GM18519 (cell line): ENCODE results near the gene SERPINB13.
A peak's percentile ranks its signal among the peaks of the same experiment; 100 is the strongest.
"Not testable (repeated sequence)": the region's sequence is repeated elsewhere in the genome, so short reads cannot be mapped to it uniquely, and the experiment has no call there.

Experiments used
- ATAC-seq: cut with Tn5 transposase; IDR thresholded peaks from one replicate; pipeline ENCODE4 v1.9.1; 2021; ENCODE audit warnings: mild to moderate bottlenecking, moderate library complexity; ENCODE audit not compliant: unreplicated experiment, low FRiP score

The SERPINB13 gene

DNA sequence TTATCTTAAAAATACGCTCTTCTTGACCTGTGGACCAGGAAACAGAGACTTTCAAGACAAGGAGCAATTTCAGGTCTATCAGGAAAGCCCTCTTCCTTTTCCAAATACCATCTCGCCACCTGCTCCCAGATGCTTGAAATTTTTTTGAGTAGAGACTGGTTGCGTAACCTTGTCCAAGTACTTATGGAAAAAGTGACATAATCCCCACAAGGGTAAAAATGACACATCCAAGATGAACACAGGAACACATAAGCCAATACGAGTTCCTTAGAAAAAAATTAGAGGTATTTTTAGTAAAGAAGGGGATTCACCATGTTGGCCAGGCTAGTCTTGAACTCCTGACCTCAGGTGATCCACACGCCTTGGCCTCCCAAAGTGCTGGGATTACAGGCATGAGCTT lies 1.8 kb downstream of the SERPINB13 start:
- no peak for ATAC-seq

DNA sequence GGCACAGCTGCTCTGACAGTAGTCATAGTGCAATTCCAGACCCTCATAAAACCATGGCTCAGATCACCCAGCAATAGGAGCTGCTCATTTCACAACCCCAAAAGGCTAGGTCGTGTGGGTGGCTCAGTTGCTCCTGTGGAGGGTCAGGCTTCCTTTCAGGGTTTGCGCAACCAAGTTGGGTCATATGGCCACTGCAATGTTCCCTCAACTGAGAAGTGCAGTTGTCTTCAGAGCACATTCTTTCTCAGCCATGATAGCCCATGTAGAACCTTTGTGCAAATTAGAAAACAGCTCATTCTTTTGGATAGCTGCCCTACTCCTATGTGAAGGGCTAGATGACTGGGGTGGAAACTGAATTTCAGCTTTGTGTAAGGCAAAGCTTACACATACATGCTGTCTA lies 3.2 kb downstream of the SERPINB13 start:
- ATAC-seq: no peak

DNA sequence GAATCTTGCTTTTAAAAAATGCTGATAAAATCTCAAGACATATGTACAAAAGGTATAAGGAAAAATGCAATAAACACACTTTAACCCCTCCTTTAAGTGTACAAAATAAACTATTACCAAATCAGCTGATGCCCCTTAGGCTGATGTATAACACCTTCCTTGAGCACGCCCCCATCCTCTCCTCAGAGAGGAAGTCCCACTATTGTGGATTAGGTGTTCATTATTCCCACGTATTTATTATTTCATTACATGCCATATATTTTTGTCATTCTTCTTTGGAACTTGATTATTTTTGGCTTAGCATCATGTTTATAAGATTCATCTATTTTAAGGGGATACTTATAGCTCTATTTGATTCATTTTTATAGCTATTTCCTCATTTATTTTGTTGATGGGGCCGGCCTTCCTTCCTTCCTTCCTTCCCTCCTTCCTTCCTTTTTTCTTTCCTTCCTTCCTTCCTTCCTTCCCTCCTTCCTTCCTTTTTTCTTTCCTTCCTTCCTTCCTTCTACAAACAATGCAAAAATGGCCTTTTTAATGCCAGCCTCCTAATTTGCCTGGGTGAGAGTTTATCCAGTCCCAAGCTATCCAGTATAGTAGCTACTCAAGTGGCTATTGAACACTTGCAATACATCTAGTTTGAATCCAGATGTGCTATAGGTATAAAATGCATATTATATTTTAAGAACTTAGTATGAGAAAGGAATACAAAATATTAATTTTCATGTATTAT lies 4.0 kb downstream of the SERPINB13 start:
- ATAC-seq: no peak

DNA sequence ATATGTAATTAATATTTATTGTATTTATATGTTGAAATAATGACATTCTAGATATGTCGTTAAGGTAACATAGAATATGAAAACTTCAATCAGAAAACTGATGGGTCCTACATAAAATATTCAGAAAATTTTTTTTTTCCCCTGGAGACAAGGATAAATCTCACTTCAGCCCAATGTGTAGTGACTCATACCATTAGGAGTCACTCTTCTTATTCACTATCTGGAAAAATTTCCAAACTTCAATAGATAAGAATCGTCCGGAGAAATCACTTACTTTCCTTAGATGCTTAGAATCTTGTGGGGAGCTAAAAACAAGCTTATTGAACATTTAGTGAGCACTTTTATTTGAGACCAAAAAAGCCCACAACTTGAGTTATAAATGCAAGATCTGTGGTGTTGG lies 4.6 kb downstream of the SERPINB13 start:
- ATAC-seq: no peak

DNA sequence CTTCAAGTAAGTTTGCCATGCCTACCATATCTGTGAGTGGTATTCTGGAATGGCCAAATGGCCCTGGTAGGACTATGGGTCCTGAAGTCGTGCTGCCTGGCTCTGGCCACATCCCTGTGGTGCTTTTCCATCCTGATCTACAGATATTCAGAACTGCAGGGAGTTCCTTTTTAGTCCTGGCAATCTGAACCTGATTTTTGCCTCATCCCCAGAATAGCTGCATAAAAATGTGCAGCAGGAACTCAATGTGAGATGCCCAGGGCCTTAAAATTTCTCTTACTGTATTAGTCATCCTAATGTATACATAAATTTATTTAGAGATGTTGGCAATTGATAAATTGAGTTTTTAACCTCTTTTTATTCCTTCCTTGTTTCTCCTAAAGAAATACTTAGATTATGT lies 5.3 kb downstream of the SERPINB13 start:
- no peak for ATAC-seq

DNA sequence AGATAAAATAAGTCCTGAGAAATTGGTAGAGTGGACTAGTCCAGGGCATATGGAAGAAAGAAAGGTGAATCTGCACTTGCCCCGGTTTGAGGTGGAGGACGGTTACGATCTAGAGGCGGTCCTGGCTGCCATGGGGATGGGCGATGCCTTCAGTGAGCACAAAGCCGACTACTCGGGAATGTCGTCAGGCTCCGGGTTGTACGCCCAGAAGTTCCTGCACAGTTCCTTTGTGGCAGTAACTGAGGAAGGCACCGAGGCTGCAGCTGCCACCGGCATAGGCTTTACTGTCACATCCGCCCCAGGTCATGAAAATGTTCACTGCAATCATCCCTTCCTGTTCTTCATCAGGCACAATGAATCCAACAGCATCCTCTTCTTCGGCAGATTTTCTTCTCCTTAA lies 9.8 kb downstream of the SERPINB13 start:
- ATAC-seq: no peak

DNA sequence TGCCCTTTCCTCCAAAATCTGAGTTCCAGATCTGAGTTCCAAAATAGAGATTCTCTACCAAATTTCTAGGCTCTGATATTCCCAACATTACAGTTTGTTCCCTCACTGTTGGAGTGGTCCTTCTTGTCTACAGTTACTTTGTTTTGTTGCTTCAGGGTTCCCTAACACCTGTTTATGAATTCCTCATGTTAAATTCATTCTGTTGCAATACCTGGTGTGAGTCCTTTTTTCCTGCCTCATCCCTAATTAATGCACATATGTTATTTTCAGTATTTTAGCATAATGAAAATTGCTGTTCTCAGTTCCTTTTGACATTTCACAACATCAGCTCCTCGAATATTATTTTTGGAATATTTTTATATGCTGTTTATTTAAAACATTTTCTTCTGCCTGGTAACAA lies 16.2 kb downstream of the SERPINB13 start:
- ATAC-seq: no peak

DNA sequence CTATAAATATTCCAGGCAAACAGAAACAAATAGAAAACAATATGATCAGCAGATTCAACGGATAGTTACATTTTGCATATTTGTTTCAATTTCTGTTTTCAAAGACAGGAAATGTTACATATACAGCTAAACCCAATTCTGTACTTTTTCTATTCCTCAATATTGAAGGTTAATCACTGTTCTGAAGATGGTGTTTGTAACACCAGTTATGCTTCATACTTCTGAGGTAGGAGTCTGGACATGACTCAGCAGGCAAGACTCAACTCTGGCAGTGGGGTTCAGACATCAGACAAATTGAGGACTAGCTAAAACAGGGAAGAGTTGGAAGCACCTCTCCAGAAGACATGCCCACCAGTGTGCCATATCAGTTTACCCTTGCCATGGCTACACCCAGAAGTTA lies 16.6 kb downstream of the SERPINB13 start:
- ATAC-seq: peak; percentile 99

DNA sequence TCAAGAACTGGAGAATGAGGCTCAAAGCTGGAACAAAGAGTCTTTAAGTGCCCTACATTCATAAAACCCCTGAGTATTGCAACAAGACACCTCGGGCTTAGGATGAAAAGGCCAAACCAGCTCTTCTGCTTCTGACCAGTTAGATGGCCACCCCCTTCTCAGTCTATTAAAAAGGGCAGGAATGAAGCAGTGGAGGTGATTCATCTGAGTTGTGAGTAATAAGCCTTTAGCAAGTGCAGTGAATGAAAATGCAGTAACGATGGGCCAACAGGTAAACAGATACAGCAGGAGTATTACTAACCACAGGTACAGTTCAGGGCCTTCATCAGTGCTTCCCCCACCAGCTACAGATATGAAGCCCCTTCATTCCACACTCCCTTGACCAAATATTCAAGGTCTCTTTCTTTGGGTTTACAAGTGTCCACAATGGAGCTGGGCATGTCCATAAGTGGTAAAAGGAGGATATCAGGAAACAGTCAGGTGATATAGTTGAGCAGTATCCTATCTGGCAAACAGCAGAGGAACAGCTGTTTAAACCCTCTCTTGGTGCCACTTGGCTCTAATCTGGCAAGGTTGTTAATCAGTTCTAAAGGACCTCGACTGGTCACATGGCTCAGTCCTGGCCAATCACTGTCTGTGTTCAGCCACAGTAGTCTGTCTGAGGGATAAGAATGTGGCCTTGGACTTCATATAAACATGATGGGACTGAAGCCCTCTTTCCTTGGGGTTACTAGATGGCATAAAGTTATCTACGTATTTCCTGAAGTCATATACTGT lies 17.8 kb downstream of the SERPINB13 start:
- no peak for ATAC-seq

DNA sequence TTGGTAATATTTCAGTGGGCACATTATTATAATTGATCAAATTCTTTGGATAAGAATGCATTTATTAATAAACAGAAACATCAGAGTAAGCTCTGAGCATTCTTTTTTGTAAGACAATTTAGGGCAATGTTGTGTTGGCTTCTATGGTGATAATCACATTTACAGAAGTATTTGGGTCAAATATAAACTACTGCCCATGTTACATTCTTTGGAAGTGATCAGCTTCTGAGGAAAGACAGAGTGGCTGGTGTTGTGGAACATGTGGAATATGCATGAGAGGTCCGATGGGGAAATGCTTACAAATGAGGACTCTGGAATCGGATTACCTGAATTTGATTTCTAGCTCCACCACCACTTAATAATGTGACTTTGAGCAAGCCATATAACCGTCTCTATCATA lies 19.4 kb downstream of the SERPINB13 start:
- no peak for ATAC-seq

DNA sequence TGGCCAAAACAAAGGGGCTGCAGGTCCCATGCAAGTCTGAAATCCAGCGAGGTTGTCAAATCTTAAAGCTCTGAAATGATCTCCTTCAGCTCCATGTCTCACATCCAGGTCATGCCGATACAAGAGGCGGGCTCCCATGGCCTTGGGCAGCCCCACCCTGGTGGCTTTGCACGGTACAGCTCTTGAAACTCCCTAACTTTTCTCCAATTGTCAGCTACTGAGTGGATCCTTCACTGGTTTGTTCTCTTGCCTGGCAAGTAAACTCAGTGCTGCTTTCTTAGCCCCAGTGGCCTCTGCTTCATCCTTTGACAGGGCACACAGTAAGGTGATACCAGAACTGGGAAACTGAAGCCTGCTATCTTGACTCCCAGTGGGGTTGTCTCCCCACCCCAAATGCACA lies 26.3 kb downstream of the SERPINB13 start:
- no peak for ATAC-seq

DNA sequence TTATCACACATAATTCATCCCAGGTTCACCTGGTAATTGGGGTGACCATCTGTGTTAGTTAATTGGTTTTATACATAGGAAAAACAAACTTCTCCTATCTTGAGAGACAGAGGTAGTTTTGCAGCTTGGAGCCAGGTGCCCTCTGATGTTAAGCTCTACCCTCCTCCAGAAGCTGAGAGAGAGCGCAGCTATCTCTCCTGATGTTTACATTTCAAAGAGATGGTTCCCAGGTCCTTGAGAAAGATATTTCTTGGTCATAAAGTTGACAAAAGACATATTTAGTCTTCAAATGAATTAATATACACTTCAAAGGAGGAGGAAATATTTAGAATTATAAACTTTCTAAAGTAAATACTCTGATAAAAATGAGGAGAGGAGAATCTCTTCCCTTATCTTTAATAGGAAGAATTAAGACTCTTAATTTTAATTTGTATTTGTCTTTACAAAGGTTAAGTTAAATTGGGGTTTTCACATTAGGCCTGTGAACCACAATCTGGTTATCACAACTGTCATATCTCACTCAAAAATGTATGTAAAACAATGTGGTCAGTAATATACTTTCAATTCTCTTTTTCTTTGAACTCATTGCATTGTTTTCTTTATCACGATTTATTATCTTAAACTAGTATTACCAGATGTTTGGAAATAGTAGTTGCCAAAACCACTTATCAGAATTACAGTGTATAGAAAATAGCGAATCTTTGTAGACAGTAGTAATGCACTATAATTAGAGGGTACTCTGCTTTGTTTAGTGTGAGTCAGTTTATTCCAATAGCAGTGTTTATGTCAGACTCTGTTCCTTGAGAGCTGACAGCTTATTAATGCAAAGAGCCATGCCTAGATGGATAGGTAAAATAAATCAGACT lies 30.1 kb downstream of the SERPINB13 start:
- ATAC-seq: peak; percentile 80

DNA sequence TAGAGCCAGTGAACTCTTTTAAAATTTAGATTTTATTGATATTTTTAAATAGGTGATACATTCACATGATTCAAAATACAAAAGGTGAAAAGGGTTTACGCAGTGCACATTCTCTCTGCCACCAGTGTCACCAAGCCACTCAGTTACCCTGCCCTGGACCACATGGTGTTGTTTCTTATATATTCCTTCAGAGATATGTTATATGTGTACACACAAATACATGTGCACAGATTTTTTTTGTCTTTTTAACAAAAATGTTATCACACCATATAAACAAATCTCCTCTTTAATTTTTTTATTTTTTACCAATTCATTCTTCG lies 30.7 kb downstream of the SERPINB13 start:
- ATAC-seq: no peak

DNA sequence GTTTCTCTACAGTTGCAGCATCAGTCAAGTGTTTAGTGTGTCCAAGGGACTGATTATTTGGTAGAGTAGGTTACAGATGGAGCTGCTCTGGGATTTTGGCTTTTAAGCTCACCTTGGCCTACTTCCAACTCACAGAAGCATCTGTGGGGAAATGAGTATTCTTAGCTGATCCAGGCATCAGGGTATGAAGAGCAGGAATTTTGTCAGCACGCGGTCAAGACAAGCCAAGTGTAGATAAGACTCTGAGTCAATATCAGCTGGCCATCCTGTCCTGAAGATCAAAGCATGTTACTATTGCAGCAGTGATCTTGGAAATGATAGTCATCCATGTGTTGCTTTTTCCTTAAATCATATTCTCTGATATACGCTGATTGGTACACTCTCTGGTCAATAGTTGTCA lies 32.5 kb downstream of the SERPINB13 start:
- ATAC-seq: no peak

DNA sequence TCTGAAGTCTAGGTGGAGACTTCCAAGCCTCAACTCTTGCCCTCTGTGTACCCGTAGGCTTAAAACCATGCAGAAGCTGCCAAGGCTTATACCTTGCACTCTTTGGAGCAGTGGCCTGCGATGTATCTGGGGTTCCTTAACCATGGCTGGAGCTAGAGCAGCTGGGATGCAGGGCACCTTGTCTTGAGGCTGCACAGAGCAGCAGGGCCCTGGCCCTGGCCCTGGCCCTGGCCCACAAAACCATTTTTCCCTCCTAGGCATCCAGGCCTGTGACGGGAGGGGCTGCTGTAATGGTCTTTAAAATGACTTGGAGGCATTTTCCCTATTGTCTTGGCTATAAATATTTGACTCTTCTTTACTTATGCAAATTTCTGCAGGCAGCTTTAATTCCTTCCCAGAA lies 37.7 kb downstream of the SERPINB13 start:
- ATAC-seq: no peak

DNA sequence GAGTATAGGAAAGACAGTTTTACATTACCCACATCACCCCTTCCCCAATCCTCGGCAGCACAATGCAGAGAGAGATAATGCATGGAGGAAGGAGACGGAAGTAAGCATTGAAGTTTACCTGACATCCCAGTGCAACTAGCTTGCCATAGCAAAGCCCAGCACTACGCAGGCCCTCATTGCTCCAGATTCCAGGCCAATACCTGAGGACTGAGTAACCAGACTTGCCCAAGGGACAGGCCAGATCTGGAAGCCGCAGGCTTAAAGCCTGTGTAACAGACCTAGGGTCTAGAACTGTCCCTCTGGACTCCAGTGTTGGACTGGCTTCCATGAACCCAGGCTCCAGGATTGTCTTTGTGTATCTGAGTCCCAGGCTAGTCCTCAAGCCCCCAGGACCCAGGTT lies 39.3 kb downstream of the SERPINB13 start:
- no peak for ATAC-seq

DNA sequence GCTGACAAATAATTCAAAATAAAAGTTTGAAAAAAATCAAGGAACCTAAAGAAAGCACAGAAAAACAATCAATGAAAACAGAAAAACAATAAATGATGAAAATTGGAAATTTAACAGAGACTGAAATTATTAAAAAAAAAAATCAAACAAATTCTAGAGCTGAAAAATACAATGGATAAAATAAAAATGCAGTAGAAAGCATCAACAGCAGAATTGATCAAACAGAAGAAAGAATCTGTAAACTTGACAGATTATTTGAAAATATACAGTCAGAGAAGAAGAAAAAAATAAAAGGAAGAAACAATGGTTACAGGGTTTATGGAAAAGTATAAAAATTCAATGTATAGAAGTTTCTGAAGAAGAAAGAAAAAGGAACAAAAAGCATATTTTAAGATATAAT lies 40.7 kb downstream of the SERPINB13 start:
- no peak for ATAC-seq

DNA sequence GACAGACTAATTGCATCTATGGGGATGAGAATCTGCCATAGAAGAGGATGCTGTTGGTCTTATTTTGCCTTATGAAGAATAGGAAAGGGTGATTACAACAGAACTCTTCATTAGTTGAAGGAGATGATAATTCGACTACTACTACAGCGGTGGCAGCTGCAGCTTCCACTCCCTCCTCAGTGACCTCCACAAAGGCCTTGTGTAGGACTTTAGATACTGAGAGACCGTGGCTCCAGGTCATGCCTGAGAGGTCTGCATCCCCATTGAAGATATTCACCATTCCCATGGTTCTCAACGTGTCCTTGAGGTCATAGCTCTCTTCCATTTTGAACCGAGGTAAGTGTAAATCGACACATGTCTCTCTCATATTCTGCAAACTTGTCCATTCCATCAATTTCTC lies 50.6 kb downstream of the SERPINB13 start:
- ATAC-seq: no peak

DNA sequence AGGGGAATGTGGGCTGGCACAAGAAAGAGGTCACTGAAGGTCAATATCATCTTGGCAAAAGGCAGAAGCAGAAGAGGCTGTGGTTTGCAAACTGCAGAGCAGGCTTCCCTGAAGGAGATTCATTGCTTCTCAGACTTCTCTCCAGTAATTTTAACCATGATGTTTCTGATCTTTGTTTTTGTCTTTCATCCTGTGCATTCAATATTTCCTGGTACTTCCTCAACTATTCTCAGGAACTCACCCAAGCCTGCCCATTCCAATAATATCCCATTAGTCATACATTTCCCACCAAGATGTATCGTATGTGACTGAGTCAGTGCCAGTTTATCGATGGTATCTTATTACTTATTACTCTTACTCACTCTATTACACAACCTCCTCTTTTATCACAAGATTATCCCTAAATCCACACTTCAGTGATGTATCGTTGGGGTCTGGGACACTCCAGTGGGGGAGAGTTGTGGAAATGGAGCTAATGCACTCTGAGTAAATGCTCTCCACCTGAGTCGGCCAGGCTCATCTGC lies 54.1 kb downstream of the SERPINB13 start:
- ATAC-seq: not testable (repeated sequence)

DNA sequence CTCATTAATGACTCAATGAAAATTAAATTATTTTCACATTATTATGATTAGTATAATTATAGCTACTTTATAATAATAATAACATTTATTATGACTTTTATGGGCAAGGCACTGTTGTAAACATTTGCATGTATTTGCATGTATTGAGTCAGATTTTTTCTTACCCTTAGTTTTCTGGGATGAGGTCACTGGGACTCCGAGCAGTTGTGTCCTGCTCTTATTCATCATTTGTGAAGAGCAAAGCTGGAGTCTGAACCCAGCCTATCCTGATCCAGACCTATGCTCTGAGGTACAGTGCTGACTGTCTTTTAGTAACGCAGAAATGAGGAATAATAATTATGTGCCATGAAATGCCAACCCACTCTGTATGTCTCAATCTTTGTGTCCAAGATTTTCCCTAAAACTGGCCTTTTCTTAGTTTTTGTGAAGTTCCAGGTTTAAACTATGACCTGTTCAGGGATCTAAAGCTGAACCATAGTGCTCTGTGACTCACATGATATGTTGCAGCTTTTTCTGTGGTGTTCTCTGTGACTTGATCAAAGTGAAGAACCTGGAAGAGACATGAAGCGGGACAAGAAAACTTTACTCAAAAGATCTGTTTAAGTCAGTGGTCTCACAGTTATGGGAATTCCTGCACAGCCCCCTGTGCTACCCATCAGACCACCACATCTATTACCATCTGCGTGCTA lies 55.7 kb downstream of the SERPINB13 start:
- not testable (repeated sequence) for ATAC-seq

DNA sequence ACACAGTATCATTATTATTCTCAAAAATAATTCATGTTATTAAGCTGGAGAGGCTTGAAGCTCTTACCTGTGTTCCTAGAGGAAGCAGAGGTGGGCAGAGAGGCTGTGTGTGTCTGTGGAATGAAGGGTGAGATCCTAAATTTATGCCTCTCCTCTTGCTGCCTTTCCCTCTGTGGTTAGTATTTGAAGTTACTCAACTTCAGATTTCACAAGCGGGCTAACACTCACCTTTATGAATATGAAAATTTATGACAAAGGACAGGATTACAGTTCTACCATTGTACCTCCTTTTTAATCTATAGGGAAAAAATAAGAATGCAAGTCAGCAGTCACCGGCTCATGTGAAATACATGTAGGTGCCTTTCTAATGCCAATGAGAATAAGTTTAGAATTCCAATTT lies 57.0 kb downstream of the SERPINB13 start, which contains the start of gene SERPINB4:
TSS of gene SERPINB4 (minus strand) at position 115 of the 400 bp plus-strand sequence. CDS start 679 bp downstream, outside the sequence.
- ATAC-seq: not testable (repeated sequence)
